DND-41 (cell line): Measurements from ENCODE around the gene CLNK.

Source experiments
- CTCF ChIP-seq: IDR thresholded peaks from 2 replicates; pipeline ENCODE4 v1.5.1; 2012; ENCODE audit warnings: borderline replicate concordance, low read length, moderate library complexity, mild to moderate bottlenecking; ENCODE audit not compliant: poor library complexity, severe bottlenecking; ENCODE audit errors: extremely low read depth
- EZH2 ChIP-seq: IDR thresholded peaks from 3 replicates; pipeline ENCODE4 v1.6.1; 2012; ENCODE audit warnings: borderline replicate concordance, low read depth, mild to moderate bottlenecking, moderate library complexity, low read length, inconsistent platforms; ENCODE audit not compliant: severe bottlenecking

GRCh38 chr4:10482913-10483312, 201.7 kb downstream of the CLNK start:
- TF ChIP-seq CTCF (no peak), EZH2 (no peak)
